Measurements from ENCODE around the gene ST3GAL6.

The ST3GAL6 gene

DNA sequence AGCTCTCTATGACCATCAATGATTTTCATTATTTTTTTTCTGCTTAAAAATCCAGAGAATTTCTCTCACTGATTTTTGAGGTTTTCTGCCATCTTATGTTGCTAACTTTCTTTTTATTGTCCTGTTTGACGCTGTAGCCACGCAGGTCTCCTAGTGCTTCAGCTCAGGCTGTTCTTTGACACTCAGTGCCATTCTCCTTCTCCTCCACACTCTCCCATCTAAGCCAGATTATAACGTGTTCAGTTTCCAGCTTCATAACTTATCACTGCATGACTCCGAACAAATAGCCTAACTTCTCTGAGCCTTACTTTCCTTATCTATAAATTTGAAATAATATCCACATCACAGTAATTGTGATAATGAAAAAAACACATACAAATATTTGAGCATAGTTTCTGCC is 22.8 kb upstream of the ST3GAL6 start:
- DNase-seq (ENCODE audit: low read depth): no peak

DNA sequence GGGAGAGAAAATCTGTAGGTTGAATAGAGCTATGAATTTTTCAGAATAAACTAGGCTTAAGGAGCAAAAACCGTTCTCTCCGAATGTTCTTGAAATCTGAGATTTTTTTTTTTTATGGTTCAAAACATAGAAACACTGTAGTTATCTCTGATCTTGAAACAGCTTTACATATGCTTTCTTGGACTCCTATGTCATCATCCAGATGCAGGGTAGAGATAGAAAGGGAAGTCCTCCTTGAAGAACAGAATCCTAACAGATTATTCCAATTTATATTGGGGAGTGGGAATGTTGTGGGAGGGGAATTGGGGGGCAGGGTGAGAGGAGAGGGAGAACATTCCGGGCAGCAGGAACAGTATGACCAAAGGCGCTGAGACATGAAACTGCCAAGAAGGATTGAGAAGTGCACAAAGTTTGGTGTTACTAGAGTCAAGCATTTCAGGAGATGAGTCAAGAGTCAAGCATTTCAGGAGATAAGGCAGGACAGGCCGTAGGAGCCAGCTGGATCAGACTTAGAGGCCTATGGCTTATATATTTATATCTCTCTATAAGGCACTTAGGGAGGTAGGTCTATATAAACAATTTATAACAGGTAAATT is 21.9 kb upstream of the ST3GAL6 start:
- DNase-seq (ENCODE audit: low read depth): no peak

DNA sequence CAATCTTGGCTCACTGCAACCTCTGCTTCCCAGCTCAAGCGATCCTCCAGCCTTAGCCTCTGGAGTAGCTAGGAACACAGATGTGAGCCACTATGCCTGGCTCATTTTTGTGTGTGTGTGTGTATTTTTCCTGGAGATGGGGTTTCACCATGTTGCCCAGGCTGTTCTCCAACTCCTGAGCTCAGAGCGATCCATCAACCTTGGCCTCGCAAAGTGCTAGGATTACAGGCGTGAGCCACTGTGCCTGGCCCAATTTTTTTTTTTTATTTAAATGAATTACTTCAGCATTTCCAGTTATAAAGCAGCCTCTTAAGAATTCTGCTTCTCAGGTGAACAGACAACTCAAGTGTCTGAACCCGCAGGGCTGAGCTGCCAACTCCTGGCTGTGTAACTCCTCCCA is 20.1 kb upstream of the ST3GAL6 start:
- no peak for DNase-seq (ENCODE audit: low read depth)

DNA sequence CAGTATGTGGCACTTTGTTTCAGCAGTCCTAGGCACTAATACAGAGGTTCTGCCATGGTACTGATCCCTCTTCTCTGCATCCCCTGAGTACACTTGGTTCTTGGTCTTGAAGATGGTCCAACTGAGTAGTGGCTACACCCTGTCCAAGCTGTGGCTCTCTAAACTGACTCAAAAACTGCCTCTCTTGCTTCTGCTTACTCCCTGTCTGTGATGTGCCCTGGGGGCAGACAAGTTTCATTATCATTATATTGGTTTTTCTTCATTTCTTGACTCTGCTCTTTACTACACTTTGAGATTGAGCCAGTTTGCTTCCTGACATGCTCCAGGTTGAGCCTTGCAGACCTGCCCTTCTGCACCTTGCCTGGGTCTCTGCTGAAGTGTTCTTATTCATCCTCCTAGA is 18.9 kb upstream of the ST3GAL6 start:
- DNase-seq (ENCODE audit: low read depth): no peak

DNA sequence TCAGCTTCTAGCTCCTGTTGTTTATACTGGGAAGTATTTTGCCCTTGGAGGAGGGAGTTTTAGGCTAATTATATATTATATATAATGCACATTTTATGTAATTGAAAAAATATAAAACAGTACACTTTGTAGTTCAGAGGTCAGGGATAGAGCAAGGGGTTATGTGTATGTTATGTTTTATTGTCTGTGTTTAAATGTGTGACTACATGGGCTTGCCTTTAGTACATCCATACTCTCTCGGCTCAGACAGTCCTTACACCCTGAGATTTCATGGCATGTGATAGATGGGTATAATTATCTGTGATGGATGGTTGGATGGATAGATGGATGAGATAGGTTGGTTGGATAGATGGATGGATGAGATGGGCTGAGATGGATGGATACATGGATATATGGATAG is 17.4 kb upstream of the ST3GAL6 start:
- DNase-seq (ENCODE audit: low read depth): no peak

DNA sequence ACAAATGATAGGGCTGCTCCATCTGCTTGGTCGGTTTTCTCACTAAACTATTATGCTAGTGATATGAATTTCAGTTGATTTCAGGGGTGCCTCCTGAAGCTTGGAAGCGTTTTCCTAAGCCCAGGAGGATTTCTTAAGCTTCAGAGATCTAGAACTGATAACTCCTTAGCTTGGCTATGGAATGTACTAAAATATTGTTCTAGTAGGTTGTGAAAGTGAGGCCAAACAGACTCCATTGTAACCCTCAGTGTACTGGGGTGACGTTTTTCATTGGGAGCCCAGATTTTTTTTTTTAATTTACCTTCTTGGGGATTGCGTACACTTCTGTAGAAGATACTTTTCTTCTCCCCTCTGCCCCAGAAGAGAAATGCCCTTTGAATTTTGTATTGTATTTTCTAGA is 17.0 kb upstream of the ST3GAL6 start:
- no peak for DNase-seq (ENCODE audit: low read depth)

DNA sequence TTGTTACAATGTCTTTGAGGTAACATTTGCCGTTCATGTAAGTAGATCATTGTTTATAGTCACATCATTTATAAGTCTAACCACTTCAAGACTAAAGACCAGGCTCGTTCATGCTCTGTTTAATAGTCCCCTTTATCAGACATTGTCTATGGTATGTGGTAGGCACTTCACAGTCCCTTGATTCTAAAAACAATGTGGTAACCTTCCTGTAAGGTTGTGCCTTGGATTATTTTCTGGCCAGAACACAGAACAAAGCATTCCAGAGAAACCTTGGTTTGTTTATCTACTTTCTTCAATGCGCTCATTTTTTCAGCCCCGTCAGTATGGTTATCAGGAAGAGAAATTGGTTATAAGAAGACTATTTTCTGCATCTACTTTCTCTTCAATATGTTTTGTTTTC is 16.3 kb upstream of the ST3GAL6 start:
- no peak for DNase-seq (ENCODE audit: low read depth)

DNA sequence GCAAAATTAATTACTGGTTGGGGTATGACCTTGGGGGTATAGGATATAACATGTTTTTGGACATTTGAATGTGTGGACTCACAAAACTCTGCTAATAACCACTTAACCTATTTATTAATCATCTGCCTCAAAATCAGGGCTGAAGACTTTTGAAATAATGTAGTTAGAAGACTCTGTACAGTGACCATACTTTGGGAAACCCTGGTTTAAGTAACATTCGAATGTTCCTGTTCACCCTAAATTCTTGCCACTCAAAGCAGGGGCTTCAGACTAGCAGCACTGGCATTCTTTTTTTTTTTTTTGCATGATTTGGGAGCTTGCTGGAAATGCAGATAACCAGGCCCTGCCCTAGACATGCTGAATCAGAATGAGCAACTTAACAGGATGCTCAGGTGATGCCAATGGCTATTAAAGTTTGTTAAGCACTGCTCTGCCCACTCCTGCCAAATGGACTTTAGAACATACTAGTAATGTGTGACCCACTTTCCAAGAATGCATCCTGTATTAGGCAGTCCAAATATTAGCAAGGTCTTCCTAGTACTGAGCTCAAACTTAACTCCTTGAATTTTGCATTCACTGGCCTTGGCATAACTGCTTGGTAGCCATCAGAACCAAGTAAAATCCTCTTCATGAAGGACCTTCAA is 12.7 kb upstream of the ST3GAL6 start:
- DNase-seq (ENCODE audit: low read depth): no peak

DNA sequence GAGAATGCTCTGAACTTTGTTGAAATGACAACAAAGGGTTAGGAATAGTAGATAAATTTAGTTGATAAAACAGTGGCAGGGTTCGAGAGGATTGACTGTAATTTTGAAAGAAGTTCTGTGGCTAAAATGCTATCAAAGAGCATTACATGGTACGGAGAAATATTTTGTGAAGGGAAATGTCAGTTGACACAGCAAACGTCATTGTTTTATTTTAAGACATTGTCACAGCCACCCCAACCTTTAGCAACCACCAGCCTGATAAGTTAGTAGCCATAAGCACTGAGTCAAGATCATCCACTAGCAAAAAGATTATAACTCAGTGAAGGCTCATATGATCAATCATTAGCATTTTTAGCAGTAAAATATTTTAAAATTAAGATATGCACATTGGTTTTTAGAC is 8.7 kb upstream of the ST3GAL6 start:
- DNase-seq (ENCODE audit: low read depth): no peak

DNA sequence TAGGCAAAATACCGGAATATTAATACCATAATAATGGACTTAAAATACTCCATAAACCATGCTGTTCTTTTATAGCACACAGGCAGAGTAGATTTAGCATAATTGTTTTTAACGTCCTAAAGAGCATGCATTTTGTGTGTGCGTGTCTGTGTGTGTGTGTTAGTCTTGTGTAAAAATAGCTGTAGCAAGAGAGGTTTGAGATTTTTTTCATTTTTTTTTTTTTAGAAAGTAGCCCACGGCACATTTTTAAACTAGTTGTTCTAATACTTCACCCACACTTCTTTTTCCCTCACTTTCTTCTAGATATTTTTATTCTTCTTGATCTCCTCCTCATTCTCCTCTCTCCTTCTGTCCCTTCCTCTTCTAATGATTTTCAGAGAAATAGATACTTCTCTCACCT is 7.5 kb upstream of the ST3GAL6 start:
- DNase-seq (ENCODE audit: low read depth): no peak

DNA sequence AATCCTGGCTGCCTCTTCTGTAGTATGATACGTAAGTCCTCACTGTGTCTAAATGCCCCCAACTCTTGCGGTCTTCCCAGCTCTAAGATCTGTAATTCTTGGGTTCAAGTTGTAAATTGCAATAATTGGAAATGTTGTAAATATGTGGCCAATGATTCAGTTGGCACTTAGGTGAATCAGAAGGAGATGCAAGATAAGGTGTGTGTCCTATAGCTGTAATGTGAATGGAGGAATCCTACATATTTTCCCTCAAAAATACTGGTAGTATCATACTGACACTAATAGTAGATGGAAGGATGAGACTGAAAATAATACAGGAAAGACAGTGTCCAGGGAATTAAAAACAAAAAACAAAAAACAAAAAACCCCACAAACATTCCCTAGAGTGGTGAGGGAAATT is 3.5 kb upstream of the ST3GAL6 start:
- DNase-seq (ENCODE audit: low read depth): no peak

DNA sequence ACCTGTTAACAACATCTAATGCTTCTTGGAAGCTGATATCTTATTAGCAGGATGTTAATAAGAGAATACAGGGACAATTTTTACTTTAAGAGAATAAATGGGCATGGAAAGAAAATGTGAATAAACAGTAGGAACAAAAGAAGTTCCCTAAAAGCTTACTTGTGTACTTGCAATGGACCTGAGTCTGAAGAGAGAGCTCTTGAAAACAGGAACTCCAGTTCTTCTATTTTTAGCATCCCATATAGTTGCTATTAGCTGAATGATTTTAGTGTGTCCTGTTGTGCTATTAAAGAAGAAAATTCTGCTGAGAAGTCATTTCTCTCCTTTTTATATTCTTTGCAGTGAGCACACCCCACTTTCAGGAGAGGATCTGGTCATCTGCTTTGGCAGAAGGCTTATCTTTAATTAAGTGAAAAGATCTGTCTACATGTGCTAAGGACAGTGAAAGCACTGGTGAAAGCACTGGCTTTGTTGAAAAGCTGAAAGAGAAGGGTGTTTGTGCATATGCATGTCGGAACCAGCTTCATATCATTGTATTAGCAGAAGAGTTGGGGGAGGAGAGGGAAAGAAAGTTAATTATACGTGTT is 1.4 kb upstream of the ST3GAL6 start:
- no peak for DNase-seq (ENCODE audit: low read depth)

DNA sequence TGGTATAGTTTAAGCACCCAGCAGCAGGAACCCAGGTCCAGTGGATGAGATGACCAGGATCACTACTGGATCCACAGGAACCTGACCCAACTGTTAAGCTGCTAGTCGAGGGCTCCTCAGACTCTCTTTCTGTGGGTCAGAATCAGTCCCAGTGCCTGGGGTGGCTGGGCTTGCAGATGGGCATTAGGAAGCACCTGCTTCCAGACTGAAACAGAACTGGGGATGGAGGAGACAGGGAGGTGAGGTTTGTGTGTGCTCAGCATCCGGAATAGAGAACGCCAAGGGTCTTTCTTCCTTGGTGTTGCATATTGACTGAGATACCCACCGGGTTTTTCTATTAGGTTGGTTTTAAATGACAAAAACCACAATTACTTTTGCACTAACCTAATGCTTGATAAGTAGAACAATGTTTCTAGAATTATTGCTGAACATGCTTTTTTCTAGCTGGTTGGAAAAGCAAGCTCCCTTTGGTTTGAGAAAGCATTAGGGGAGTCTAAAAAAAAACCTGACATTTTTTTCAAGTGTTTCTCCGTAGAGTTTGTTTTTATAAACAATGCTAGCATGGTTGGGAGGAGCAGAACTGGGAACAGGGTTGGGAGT is 779 bp downstream of the ST3GAL6 start:
- DNase-seq (ENCODE audit: low read depth): no peak

DNA sequence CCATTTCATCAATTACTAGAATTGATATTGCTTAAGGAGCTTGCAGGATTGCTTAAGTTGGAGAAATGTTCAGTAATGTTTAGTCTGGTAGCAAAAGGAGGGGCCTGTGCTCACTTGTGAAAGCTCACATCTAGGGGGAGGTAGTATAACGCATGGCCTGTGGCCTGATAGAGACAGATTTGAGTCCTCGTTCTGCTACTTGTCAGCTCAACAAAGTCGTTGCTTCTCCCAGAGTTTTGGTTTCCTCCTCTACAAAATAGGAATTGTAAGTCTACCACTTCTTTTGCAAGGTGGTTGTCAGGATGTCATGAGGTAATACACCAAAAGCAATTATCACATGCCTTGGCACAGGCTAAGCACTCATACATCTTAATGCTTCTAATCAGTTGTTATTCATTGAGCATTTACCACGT is 1.3 kb downstream of the ST3GAL6 start:
- no peak for DNase-seq (ENCODE audit: low read depth)

DNA sequence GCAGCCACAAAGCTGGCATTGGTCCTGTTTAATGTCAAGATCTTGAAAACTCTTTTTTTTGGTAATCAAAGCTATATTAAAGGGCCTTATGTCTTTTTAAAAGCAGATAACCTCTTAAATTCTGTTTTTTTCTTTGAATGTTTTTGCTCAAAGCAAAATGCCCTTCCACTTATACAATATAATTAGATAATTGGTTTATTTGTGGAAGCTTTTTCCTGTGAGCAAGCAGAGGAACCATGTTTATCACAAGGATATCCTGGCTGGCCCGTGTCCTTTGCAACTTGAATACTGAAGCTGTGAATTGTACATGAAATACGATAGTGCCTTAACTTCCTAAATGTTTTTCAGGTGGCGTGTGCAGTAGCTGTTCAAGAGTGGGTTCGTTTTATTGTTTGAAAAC is 2.6 kb downstream of the ST3GAL6 start:
- no peak for DNase-seq (ENCODE audit: low read depth)

DNA sequence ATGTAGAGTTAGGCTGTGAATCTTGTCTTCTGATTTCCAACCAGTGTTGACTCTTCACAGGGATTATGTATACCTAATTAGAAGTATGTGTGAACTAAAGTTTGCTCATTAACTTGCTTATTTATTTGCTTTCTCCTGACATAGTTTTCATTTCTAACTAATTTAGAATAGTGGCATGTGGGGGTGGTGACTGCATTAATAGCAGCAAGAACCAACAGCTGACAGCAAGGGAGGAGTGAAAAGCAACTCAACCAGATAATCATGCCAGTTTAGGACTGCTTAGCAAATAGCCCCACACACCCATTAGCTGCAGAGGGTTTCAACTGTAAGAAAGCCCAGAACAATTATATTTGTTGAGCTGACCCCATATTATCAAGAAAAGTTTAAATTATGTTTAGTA is 3.8 kb downstream of the ST3GAL6 start:
- DNase-seq (ENCODE audit: low read depth): no peak

DNA sequence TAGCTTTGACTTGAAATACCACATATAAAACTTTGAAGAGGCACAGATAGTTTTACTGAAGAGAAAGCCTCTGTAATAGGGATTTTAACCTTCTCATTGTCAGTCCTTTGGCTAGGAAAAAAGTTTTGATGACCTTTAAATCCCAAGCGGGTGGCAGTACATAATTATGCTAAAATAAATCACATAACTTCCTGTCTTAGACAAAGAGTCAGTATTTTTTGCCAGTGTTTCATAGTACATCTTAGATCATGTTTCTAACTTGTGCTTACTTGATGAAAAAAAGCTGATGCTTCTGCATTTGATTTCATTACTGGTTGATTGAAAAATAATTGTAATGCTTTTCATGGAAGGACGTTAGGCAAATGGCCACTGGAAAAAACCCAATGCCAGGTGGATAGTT is 5.8 kb downstream of the ST3GAL6 start:
- DNase-seq (ENCODE audit: low read depth): no peak

DNA sequence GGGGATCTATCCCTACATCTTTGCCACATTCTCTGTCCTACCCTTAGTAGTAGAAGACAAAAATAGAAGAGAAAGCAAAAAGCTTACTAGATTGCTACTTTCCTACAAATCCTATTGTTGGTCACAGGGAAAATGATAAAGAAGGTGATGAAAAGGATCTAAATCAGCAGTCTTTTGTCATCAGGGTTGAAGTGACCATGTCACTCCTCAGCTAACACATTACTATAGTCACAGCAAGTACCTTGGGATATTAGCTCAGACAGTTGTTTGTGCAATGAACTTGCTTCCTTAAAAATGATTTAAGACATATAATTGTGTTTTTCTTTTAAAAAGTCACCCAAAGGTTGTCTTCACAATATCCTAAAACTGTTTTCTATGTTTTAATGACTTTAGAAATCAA is 6.3 kb downstream of the ST3GAL6 start:
- DNase-seq (ENCODE audit: low read depth): no peak

DNA sequence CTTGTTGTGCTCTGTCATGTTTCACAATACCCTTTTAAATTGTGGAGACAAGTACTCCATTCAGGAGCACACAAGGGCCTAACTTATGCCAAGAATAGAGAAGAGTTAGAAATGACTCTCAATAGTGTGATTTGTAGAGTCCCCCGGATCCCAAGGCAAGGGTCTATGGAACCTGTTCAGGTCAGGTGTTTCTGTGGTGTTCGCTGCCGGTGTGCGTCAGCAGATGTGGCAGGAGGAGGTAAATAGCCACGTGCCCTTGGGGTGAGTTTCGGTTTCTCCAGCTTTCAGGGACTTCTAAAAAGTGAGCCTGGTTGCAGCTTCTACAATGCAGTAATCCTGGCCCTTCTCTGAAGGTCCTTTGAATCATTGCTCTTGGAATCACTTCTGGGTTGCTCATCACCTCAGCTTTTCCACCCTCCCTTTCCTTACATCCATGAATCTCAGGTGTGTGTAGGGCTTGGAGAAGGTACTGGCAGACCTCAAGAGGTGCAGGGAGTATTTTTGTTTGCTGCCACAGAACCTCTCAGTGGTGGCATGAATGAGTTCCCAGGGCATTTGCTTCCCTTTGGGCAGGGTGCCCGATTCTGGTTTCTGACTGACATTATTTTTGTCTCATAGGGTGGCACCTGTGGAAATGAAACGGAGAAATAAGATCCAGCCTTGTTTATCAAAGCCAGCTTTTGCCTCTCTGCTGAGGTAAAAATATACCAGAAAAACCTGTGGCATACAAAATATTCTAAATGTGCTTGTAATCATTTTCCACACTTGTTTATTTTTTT is 7.3 kb downstream of the ST3GAL6 start:
- DNase-seq (ENCODE audit: low read depth): no peak

DNA sequence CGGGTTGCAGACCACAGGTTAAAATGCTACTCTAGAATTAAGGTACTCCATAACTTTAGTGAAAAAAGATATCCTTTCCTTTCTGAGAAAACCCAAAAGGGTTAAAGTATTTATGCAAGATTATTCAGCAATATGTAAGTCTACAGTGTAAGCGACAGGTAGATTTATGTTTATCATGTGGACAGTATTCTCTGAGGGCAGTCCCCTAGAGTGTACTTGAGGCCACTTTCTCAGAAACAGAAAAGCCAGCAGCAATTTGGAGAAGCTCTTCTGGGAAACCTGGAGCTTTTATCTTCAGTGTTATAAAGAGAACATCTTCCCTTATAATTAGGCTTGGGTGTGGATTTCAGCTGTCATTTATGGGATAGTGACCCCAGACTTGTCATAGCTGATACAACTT is 8.9 kb downstream of the ST3GAL6 start:
- DNase-seq (ENCODE audit: low read depth): no peak

DNA sequence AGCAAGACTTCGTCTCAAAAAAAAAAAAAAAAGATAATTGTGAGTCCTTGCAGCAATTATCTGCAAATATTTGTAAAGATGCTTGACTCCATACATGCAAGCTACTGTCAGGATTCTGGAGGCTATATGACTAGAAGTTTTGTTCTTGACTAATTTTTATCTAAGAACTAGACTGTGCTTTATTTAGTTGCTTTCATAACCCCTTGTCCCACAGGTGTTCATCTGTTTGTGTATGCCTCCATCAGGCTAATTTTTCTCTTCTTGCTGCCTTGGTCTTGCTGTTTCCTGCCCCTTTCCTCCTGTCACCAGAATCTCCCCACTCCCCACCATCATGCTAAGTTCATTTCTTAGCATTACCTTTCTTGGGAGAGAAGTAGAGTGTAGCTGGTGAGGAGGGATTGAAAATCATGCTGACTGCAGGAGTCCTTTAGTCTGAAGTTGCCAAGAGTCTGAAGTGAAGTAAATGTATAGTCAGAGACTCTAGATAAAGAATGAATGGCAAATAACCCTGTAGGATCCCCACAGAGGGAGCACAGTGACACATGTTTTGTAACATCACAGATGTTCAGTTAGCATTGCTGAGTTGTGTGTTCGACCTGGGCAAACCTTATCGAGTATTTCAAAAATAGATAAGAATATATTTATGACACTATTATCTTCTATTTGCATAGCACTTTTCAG is 12.5 kb downstream of the ST3GAL6 start:
- no peak for DNase-seq (ENCODE audit: low read depth)

DNA sequence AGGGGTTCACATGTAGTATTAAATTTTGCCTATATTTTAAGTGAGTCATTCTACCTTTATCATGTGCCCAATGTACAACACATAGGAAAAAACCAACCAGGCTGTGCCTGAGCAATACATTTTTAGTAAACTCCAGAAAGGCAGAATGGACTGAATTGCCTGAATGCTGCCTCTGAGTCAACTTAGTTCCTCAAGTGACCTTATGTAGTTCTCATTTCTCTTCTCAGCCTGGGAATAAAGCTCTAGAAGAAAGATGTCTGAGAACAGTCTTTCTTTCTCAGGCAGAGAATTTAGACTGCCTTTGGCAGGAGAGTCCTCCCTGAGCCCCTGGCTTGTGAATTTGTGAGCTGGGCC is 13.0 kb downstream of the ST3GAL6 start:
- DNase-seq (ENCODE audit: low read depth): no peak

Data from GM04503 (cell line).